OCI-LY7 (cell line): ENCODE data around the gene PSMD6.

Experiments
- EZH2phosphoT487 ChIP-seq: fragments of 200-600 bp; sonication (generic); IDR thresholded peaks from 2 replicates; pipeline ENCODE4 v1.6.1; 2018; ENCODE audit warnings: low read depth, borderline replicate concordance, mild to moderate bottlenecking, mixed run types, antibody characterized with exemption, low read length, moderate library complexity, mixed read lengths
- TF ChIP-seq, protein P1 (sequence below): fragments of 200-600 bp; sonication (generic); conservative IDR thresholded peaks from 2 replicates; pipeline ENCODE4 v1.5.1; 2014; ENCODE audit warnings: mild to moderate bottlenecking, antibody characterized with exemption, low read length, moderate library complexity, mixed read lengths

DNA sequence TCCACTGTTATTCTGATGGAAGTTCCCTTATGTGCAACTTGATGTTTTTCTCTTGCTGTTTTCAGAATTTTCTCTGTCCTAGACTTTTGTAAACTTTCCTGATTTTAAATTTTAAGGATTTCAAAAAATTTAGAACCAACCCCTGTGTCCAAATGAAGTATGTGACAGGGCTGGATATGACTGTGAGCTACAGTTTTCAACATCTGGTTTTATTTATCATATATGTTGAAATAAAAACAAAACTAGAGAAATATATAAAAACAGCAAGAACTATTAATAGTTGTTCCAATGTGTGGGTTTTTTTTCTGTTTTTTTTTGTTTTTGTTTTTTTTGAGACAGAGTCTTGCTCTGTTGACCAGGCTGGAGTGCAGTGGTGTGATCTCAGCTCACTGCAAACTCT, 47.4 kb upstream of the PSMD6 start:
- TF ChIP-seq, protein P1, sequence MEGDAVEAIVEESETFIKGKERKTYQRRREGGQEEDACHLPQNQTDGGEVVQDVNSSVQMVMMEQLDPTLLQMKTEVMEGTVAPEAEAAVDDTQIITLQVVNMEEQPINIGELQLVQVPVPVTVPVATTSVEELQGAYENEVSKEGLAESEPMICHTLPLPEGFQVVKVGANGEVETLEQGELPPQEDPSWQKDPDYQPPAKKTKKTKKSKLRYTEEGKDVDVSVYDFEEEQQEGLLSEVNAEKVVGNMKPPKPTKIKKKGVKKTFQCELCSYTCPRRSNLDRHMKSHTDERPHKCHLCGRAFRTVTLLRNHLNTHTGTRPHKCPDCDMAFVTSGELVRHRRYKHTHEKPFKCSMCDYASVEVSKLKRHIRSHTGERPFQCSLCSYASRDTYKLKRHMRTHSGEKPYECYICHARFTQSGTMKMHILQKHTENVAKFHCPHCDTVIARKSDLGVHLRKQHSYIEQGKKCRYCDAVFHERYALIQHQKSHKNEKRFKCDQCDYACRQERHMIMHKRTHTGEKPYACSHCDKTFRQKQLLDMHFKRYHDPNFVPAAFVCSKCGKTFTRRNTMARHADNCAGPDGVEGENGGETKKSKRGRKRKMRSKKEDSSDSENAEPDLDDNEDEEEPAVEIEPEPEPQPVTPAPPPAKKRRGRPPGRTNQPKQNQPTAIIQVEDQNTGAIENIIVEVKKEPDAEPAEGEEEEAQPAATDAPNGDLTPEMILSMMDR, result no peak
- no peak for TF ChIP-seq EZH2phosphoT487
